HL-60 (cell line): ENCODE data around the gene SLC38A6.

Experiments used
- DNase-seq, 2 experiments: peaks; one replicate each; pipeline ENCODE4 v3.0.0-alpha.2; 2010 to 2020; ENCODE audit warnings: low read depth in 1 of 2, low spot score in 1 of 2
- H3K27ac ChIP-seq: fragments of 250-450 bp; sonication (Bioruptor Pico); replicated peaks from 2 replicates; pipeline ENCODE4 v1.5.1; 2020; ENCODE audit warnings: mild to moderate bottlenecking, moderate library complexity
- H3K27me3 ChIP-seq: fragments of 250-450 bp; sonication (Bioruptor Pico); 2 replicates; pipeline ENCODE4 v1.5.1; 2021; ENCODE audit warnings: mild to moderate bottlenecking, moderate library complexity; ENCODE audit not compliant: insufficient read depth, poor library complexity, severe bottlenecking
- H3K4me3 ChIP-seq: replicated peaks from 2 replicates; pipeline ENCODE4 v1.5.1; 2011; ENCODE audit warnings: mild to moderate bottlenecking, control low read depth, low read length; ENCODE audit not compliant: insufficient read depth
- CTCF ChIP-seq: IDR thresholded peaks from one replicate; pipeline ENCODE4 v1.5.1; 2011; ENCODE audit warnings: low read length, control low read depth, inconsistent platforms; ENCODE audit not compliant: insufficient read depth
- GABPA ChIP-seq: IDR thresholded peaks from 2 replicates; pipeline ENCODE4 v1.6.1; 2012; ENCODE audit warnings: low read depth
- POLR2AphosphoS5 ChIP-seq: IDR thresholded peaks from 2 replicates; pipeline ENCODE4 v1.6.1; 2012; ENCODE audit warnings: low read depth
- REST ChIP-seq: IDR thresholded peaks from 2 replicates; pipeline ENCODE4 v1.6.1; 2012; ENCODE audit warnings: low read depth; ENCODE audit not compliant: insufficient replicate concordance
- SPI1 ChIP-seq: IDR thresholded peaks from 2 replicates; pipeline ENCODE4 v1.6.1; 2012; ENCODE audit warnings: low read depth, mild to moderate bottlenecking, borderline replicate concordance

The SLC38A6 gene

GRCh38 chr14:60965402-60965801 is 15.6 kb upstream of the SLC38A6 start:
- Histone ChIP-seq H3K27ac (no peak overlapping the region), H3K4me3 (no peak overlapping the region), H3K27me3 (no peaks in the 10 kb centered on the region)
- DNase-seq = no peak
- TF ChIP-seq REST = no peak
- TF ChIP-seq CTCF = no peak
- no peak for TF ChIP-seq GABPA
- TF ChIP-seq POLR2AphosphoS5 = no peak
- TF ChIP-seq SPI1 = no peak

- H3K27me3 ChIP-seq = no peaks in the 10 kb centered on the region
- no peak overlapping the region for H3K4me3 ChIP-seq
- TF ChIP-seq CTCF (no peak), POLR2AphosphoS5 (no peak), GABPA (no peak), REST (no peak)
- no peak for DNase-seq
- no peak overlapping the region for H3K27ac ChIP-seq
Observed at GRCh38 chr14:60968099-60968498, 12.9 kb upstream of the SLC38A6 start.

DNA sequence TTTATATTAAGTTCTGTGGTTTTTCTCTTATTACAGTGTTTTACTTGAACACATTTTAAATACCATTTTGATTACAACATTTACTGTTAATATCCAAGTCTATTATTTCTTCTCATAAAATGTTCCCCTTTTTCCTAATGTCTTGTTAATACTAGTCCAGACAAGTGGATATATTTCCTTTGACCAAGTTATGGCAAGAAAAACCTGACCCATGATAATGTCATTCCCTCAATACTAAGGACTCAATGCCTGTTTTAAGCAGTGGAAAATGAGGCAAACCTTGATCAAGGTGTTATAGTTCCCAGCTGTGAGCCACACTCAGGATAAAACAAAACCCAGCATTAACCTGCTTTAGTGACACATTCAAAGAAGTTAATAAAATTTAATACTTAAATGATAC is 12.4 kb upstream of the SLC38A6 start:
- no peak overlapping the region for H3K27ac ChIP-seq
- no peak for DNase-seq
- H3K27me3 ChIP-seq = no peaks in the 10 kb centered on the region
- no peak for TF ChIP-seq CTCF
- TF ChIP-seq SPI1 = no peak
- no peak for TF ChIP-seq POLR2AphosphoS5
- TF ChIP-seq GABPA = no peak
- no peak for TF ChIP-seq REST
- no peak overlapping the region for H3K4me3 ChIP-seq
